NT2/D1 (cell line): ENCODE data around the gene PLEKHD1.

Source experiments
- SUZ12 ChIP-seq: IDR thresholded peaks from 2 replicates; pipeline ENCODE4 v1.6.1; 2011; ENCODE audit not compliant: insufficient read length, insufficient read depth; ENCODE audit errors: extremely low read depth
- YY1 ChIP-seq: IDR thresholded peaks from 2 replicates; pipeline ENCODE4 v1.6.1; 2011; ENCODE audit not compliant: insufficient read length, insufficient read depth

- TF ChIP-seq YY1 (no peak), SUZ12 (no peak)
Observed at GRCh38 chr14:69439521-69440270, 44.8 kb upstream of the PLEKHD1 start.
